Lower leg skin (tissue), 3 donors: ENCODE results near the gene ASTN1.

Source experiments
- CTCF ChIP-seq, 3 donors: fragments of 450-650 bp; IDR thresholded peaks; one replicate each; pipeline ENCODE4 v1.5.1; 2016; ENCODE audit warnings: antibody characterized with exemption in 3 of 3, mild to moderate bottlenecking in 3 of 3, moderate library complexity in 2 of 3
- POLR2A ChIP-seq, 2 donors: fragments of 450-650 bp; IDR thresholded peaks; one replicate each; pipeline ENCODE4 v1.6.1; 2016 to 2017; ENCODE audit warnings: antibody characterized with exemption in 2 of 2, mild to moderate bottlenecking in 1 of 2, moderate library complexity in 1 of 2

GRCh38 chr1:177171536-177172123, 7.1 kb upstream of the ASTN1 start:
- TF ChIP-seq POLR2A (IDR thresholded peaks at IDR 0.05) (no peak), CTCF (IDR thresholded peaks at IDR 0.05) (no peak)
